22Rv1 (cell line): ENCODE results near the gene MAST1.

Source experiments
- CTCF ChIP-seq: fragments of 450-650 bp; IDR thresholded peaks from 2 replicates; pipeline ENCODE4 v1.5.1; 2017; ENCODE audit warnings: mild to moderate bottlenecking
- ZFX ChIP-seq: fragments of 450-650 bp; IDR thresholded peaks from 2 replicates; pipeline ENCODE4 v1.6.1; 2017; ENCODE audit warnings: antibody characterized with exemption, borderline replicate concordance

- TF ChIP-seq CTCF: no peak
- no peak for TF ChIP-seq ZFX
These were observed 21.2 kb downstream of the MAST1 start for GRCh38 chr19:12859546-12859945.
